Measurements from ENCODE around the gene CPSF4.

CPSF4 gene

GRCh38 chr7:99468336-99468918 lies 29.7 kb downstream of the CPSF4 start:
- Mint-ChIP-seq H3K4me1 (ENCODE audit: low read depth in 2 of 2) (peaks cover 31 to 32% of the 10 kb centered on the region in 2 donors), H3K36me3 (ENCODE audit: insufficient read depth) (peaks cover 33% of the 10 kb centered on the region), H3K27ac (peak overlapping the region in 1 of 2 donors; percentile 8), H3K4me3 (no peak overlapping the region), H3K27me3 (no peaks in the 10 kb centered on the region), H3K9me3 (no peaks in the 10 kb centered on the region)
- ATAC-seq (replicated peaks) (no peak), DNase-seq (no peak)

GRCh38 chr7:99469381-99470065 lies 30.8 kb downstream of the CPSF4 start:
- Mint-ChIP-seq H3K4me3 (no peak overlapping the region), H3K36me3 (ENCODE audit: insufficient read depth) (peaks cover 37% of the 10 kb centered on the region)
- ATAC-seq (replicated peaks) = no peak

DNA sequence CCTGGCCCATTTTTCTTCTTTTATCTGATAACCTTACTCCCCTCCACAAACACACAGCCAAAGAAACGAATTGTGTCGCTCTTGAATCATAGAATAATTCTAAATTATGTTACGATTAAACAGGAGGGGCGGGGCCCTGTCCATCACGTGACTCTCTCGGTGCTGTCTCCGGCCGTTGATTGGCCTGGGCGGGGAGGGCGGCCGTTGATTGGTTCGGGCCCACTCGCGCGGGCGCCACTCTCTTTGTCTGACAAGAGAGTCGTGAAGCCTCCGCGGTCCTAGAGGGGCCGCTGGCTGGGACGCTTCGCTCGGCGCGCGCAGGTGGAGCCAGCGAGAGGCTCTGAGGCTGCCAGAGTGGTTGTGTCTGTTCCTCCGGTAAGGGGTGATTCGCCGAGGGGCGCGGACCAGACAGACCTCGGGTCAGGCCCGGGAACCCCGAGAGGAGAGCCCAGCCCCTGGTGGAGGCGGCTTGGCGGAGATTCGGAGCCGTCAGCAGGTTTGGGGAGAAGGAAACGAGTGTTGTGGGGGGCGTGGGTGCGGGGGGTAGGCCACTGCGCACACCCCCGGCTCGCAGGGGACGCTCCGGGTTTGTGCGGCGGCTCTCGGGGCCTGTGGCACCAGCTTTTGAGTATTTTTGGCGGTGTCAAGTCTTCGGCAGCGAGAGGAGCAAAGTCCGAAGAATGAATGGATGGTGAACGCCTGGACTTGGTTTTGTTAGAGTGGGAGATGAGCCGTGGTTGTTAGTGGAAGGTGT lies 34.0 kb downstream of the CPSF4 start, which contains the start of gene ZNF789:
Gene ZNF789, plus strand, starts transcription at position 330 of the 754 bp plus-strand sequence. CDS start 3,567 bp downstream, outside the sequence.
- Mint-ChIP-seq H3K9me3 (no peaks in the 10 kb centered on the region), H3K36me3 (ENCODE audit: insufficient read depth) (peaks cover 33% of the 10 kb centered on the region), H3K27me3 (no peaks in the 10 kb centered on the region), H3K27ac (peak within 1 kb of the TSS; percentile 92 to 96), H3K4me1 (ENCODE audit: low read depth in 2 of 2) (peaks cover 21 to 26% of the 10 kb centered on the region in 2 donors), H3K4me3 (peak within 1 kb of the TSS; percentile 99 to 100)
- ATAC-seq (replicated peaks) (peak; percentile 96), DNase-seq (peak; percentile 95 to 96 (median 96))

More at GRCh38 chr7:99469381-99470065, 30.8 kb downstream of the CPSF4 start:
- no peak for DNase-seq
- Mint-ChIP-seq H3K4me1 (ENCODE audit: low read depth in 2 of 2) (peaks cover 25 to 27% of the 10 kb centered on the region in 2 donors), H3K9me3 (no peaks in the 10 kb centered on the region), H3K27me3 (no peaks in the 10 kb centered on the region), H3K27ac (no peak overlapping the region)

DNA sequence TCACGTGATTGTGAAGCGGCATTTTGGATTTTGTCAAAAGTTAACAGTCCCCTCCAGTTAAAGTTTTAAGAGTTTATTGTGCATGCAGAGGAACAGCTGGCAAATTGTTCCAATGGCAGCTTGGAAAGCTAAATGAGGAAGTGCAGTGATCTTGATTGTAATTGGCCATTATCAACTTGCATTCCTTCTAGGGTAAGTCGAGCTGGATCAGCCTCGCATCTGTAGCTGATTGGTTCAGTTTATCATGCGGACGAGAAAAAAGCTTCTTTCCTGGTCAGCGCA lies 34.5 kb downstream of the CPSF4 start:
- H3K27me3 Mint-ChIP-seq = no peaks in the 10 kb centered on the region
- ATAC-seq (replicated peaks) (no peak), DNase-seq (no peak)
- peaks cover 38% of the 10 kb centered on the region for H3K36me3 Mint-ChIP-seq (ENCODE audit: insufficient read depth)
- no peaks in the 10 kb centered on the region for H3K9me3 Mint-ChIP-seq
- H3K4me3 Mint-ChIP-seq = peak overlapping the region; percentile 99 to 100
- H3K27ac Mint-ChIP-seq = peak overlapping the region; percentile 92 to 96
- peaks cover 26 to 31% of the 10 kb centered on the region in 2 donors for H3K4me1 Mint-ChIP-seq (ENCODE audit: low read depth in 2 of 2)

DNA sequence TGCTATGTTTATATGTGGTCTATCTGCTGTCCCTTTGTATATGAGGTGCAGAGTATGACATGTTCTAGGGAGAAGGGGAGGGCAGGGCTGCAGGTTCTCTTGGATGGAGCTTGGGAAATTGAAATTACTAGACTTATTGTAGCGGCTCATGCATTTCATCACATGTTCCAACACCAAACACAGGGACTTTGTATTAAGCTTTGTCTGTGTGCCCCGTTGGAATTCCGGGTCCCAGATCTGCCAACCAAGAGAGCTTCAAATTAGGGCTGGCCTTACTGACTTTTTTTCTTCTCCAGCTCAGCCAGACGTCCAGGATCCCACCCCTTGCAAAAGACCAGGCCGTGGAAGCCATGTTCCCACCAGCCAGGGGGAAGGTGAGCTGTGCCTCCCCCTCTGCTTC lies 37.4 kb downstream of the CPSF4 start:
- H3K4me3 Mint-ChIP-seq = no peak overlapping the region
- ATAC-seq (replicated peaks) (no peak), DNase-seq (no peak)
- H3K9me3 Mint-ChIP-seq = no peaks in the 10 kb centered on the region
- H3K27me3 Mint-ChIP-seq = no peaks in the 10 kb centered on the region
- H3K36me3 Mint-ChIP-seq (ENCODE audit: insufficient read depth) = peaks cover 53% of the 10 kb centered on the region
- no peak overlapping the region for H3K27ac Mint-ChIP-seq
- peaks cover 37% of the 10 kb centered on the region in 2 donors for H3K4me1 Mint-ChIP-seq (ENCODE audit: low read depth in 2 of 2)

DNA sequence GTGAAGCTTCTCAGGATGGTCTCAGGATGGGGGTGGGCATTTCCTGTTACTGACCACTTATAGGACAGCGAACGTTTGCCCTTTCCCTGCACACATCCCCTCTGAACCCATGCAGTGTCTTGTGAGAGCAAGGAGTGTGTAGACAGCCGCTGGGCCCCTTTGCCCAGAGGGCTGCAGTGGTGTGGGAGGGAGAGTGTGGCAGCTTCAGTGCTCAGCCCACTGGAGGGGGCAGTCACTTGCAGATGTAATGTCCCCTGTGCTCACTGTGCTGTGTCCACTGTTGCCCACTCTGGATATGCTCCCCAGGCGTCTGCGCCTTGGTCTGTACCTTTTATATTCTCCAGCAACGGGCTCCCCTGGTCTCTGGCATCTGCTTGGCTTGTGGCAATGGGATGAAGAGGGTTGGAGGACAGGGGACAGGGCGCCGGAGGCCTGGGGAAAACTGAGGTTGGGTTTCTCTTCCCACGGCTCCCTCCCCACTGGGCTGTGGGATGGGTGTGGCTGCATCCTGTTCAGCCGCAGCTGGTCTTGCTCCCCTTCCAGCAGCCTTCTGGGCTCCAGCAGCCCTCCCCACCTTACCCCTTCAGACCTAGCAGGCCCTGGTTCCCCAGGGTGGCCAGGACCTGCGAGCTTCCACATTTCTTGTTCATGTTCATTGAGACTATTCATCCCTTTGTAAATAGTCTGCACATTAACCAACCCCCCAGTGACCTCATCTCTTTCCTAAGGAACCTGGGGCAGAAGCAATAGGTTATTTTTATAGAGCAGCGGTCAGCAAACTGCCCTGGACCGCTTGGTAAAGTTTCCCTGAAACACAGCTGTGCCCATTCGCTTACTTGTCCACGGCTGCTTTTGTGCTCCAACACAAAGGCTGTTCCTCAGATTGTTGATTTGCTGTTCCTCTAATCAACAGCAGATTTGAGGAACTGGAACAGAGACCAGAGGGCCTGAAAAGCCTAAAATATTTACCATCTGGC lies 40.0 kb downstream of the CPSF4 start:
- Mint-ChIP-seq H3K4me3 (peak overlapping the region in 1 of 2 donors; percentile 40), H3K36me3 (ENCODE audit: insufficient read depth) (peaks cover 36% of the 10 kb centered on the region), H3K9me3 (no peaks in the 10 kb centered on the region), H3K4me1 (ENCODE audit: low read depth in 2 of 2) (peaks cover 23 to 24% of the 10 kb centered on the region in 2 donors), H3K27me3 (no peaks in the 10 kb centered on the region), H3K27ac (peak overlapping the region; percentile 83 to 88)
- ATAC-seq (replicated peaks) (no peak), DNase-seq (no peak)

DNA sequence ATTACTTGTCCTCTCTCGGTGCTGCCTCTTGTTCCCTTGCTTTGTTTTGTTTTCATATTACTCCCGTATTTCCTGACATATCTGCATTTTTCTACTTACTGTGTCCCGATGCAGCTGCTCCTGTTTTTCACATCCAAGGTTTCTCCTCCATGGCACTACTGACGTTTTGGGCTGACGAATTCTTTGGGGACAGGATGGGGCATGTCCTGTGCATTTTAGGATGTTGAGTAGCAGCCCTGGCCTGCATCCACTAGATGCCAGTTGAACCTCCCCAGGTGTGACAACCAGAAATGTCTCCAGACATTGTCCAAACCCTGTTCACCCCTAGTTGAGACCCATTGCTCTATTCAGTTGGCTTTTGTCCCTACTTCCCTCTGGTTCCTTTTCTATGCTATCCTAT lies 46.4 kb downstream of the CPSF4 start:
- Mint-ChIP-seq H3K9me3 (no peaks in the 10 kb centered on the region), H3K4me1 (ENCODE audit: low read depth in 2 of 2) (no peaks in the 10 kb centered on the region), H3K27me3 (no peaks in the 10 kb centered on the region), H3K27ac (no peak overlapping the region), H3K36me3 (ENCODE audit: insufficient read depth) (peaks cover 32% of the 10 kb centered on the region), H3K4me3 (no peak overlapping the region)
- no peak for ATAC-seq (replicated peaks)
- DNase-seq = no peak

DNA sequence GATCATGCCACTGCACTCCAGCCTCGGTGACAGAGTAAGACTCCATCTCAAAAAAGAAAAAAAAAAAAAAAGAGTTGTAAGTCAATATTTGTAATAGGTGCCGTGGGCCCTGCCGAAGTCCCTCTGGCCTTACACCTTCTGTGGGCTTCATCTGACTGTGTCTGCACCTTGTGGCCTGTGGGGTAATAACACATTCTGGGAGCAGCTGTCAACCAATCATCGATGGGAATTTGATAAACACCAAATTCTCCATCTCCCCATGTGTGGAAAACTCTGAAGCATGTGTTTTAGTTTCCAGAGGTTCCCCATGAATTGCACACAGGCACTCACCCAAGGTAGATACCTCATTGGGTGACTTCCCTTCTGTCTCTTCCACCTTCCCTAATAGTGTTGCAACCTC lies 50.5 kb downstream of the CPSF4 start:
- Mint-ChIP-seq H3K36me3 (ENCODE audit: insufficient read depth) (peaks cover 56% of the 10 kb centered on the region), H3K27me3 (no peaks in the 10 kb centered on the region), H3K4me1 (ENCODE audit: low read depth in 2 of 2) (peaks cover 0 to 8% of the 10 kb centered on the region in 2 donors), H3K9me3 (no peaks in the 10 kb centered on the region), H3K27ac (peak overlapping the region; percentile 4 to 32), H3K4me3 (no peak overlapping the region)
- ATAC-seq (replicated peaks) (peak; percentile 46), DNase-seq (no peak)

GRCh38 chr7:99490878-99491277 lies 52.1 kb downstream of the CPSF4 start:
- Mint-ChIP-seq H3K4me1 (ENCODE audit: low read depth in 2 of 2) (peaks cover 0 to 8% of the 10 kb centered on the region in 2 donors), H3K27me3 (no peaks in the 10 kb centered on the region), H3K36me3 (ENCODE audit: insufficient read depth) (peaks cover 72% of the 10 kb centered on the region), H3K4me3 (no peak overlapping the region), H3K9me3 (no peaks in the 10 kb centered on the region), H3K27ac (peak overlapping the region in 1 of 2 donors; percentile 60)
- DNase-seq (no peak), ATAC-seq (replicated peaks) (no peak)

- no peak for ATAC-seq (replicated peaks)
- Mint-ChIP-seq H3K27me3 (no peaks in the 10 kb centered on the region), H3K36me3 (ENCODE audit: insufficient read depth) (peaks cover 82% of the 10 kb centered on the region), H3K4me3 (no peak overlapping the region), H3K4me1 (ENCODE audit: low read depth in 2 of 2) (peaks cover 15 to 18% of the 10 kb centered on the region in 2 donors), H3K9me3 (no peaks in the 10 kb centered on the region), H3K27ac (peak overlapping the region; percentile 17 to 49)
- DNase-seq = no peak
Measured at GRCh38 chr7:99493823-99494222, 55.1 kb downstream of the CPSF4 start.

DNA sequence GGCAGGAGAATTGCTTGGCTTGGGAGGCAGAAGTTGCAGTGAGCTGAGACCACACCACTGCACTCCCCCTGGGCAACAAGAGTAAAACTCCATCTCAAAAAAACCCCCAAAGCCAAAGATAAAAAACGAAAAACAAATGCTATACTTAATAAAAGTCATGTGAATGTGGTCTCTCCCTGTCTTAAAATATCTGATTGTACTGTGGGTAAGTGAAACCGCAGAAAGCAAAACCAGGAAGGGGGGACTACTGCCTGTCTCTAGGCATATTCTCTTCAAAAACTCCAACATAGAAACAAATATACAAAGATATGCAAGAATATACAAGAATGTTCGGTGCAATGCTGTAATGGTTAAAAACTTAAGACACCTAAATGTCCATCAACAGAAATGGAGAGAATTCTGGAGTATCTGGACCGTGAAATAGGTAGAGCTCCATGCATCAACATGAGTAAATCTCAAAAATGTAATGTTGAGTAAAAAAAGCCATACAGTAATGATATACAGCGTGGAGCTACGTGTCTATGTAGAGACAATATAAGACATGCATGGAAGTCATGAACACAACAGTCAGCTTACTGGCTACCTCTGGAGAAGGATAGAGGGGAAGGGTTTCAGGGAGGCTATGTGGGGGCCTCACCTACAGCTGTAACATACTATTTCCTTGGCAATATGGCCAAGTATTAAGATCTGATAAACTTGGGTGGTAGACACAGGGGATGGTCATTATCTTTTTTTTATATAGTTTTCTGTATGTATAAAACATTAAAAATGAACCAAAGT lies 59.2 kb downstream of the CPSF4 start:
- peaks cover 17 to 18% of the 10 kb centered on the region in 2 donors for H3K4me1 Mint-ChIP-seq (ENCODE audit: low read depth in 2 of 2)

DNA sequence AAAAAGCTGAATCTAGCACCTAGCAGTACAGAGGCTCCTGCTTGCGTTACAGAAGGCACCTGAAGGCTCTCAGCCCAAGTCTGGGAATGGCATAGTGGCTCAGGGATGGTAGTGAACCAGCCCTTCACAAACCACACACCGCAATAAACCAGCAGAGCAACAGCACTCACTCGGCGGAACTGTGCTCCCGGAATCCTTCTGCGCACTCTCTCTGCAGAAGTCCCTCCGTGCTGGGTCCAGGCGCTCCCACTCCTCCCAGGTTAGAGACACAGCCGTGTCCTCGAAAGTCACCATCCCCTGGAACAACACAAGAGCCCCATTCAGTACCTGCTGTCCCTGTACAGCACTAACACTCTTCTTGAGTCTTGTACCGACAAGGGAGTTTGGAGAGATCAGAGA lies 59.8 kb downstream of the CPSF4 start:
- no peaks in the 10 kb centered on the region for H3K9me3 Mint-ChIP-seq
- H3K4me1 Mint-ChIP-seq (ENCODE audit: low read depth in 2 of 2) = peaks cover 12 to 17% of the 10 kb centered on the region in 2 donors
- H3K27me3 Mint-ChIP-seq = no peaks in the 10 kb centered on the region
- H3K36me3 Mint-ChIP-seq (ENCODE audit: insufficient read depth) = peaks cover 61% of the 10 kb centered on the region
- peak overlapping the region; percentile 95 to 96 for H3K27ac Mint-ChIP-seq
- peak overlapping the region; percentile 93 for H3K4me3 Mint-ChIP-seq
- no peak for DNase-seq
- ATAC-seq (replicated peaks) = no peak

More for the DNA sequence above, 59.2 kb downstream of the CPSF4 start:
- no peak for DNase-seq
- ATAC-seq (replicated peaks) = no peak
- no peaks in the 10 kb centered on the region for H3K9me3 Mint-ChIP-seq
- no peaks in the 10 kb centered on the region for H3K27me3 Mint-ChIP-seq
- H3K36me3 Mint-ChIP-seq (ENCODE audit: insufficient read depth) = peaks cover 66% of the 10 kb centered on the region
- peak overlapping the region; percentile 93 for H3K4me3 Mint-ChIP-seq
- H3K27ac Mint-ChIP-seq = peak overlapping the region; percentile 95 to 96
